ENCODE results near the gene AFF3. TPM values are rescaled to one million over a fixed set of nuclear protein-coding genes. Genes with fewer than 3 reads are reported as not detected.

Gene AFF3
- total and polyA plus RNA-seq, 2 of the 8 experiments (the other 6 are each of a cell fraction or from before 2014, with no cell fraction given) = 0.27 to 3.0 TPM

- H3K27ac ChIP-seq (ENCODE audit: low read depth, low read length) = no peak overlapping the region
- no peaks in the 10 kb centered on the region for H3K79me2 ChIP-seq (ENCODE audit: control insufficient read depth in 1 of 2, insufficient read depth in 2 of 2, low read length in 2 of 2)
- ChIA-PET CTCF (ENCODE audit: partially characterized antibody) (interaction anchor here (0.6 to 1.0 kb wide), 2 partner anchors 28 to 66 kb away, joined by 3 read pairs; no protein-coding TSS in a partner anchor), POLR2A (ENCODE audit: partially characterized antibody) (no interaction called here)
- H2BK15ac ChIP-seq (ENCODE audit: low read length) = no peak overlapping the region
- no peak overlapping the region for H3K14ac ChIP-seq (ENCODE audit: insufficient read length)
- no peaks in the 10 kb centered on the region for H3K27me3 ChIP-seq (replicated peaks in 1 of 4; ENCODE audit: control insufficient read depth in 3 of 4, extremely low read depth in 1 of 4, insufficient read depth in 3 of 4, low read length in 3 of 4)
- no peaks in the 10 kb centered on the region for H3K79me1 ChIP-seq (ENCODE audit: low read depth, low read length)
- no peak overlapping the region for H2BK20ac ChIP-seq (ENCODE audit: low read length)
- no peak overlapping the region for H2AK5ac ChIP-seq (ENCODE audit: low read depth, low read length)
- no peak overlapping the region for H3K56ac ChIP-seq (replicated peaks; ENCODE audit: insufficient read length, low read depth, low read length)
- no peaks in the 10 kb centered on the region for H4K20me1 ChIP-seq (replicated peaks in 1 of 2; ENCODE audit: control insufficient read depth in 1 of 2, insufficient read depth in 2 of 2, low read length in 2 of 2)
- no peaks in the 10 kb centered on the region for H3K9me3 ChIP-seq (ENCODE audit: insufficient read depth in 2 of 2, low read depth in 1 of 2, low read length in 1 of 2)
- DNase-seq (ENCODE audit: low read depth in 1 of 2, low spot score in 2 of 2) = no peak
- H2AFZ ChIP-seq (ENCODE audit: low read length) = no peak overlapping the region
- no peak overlapping the region for H2BK12ac ChIP-seq (ENCODE audit: low read depth, low read length)
- no peaks in the 10 kb centered on the region for H3K36me3 ChIP-seq (ENCODE audit: control insufficient read depth in 2 of 4, insufficient read depth in 4 of 4, low read length in 3 of 4)
- no peak overlapping the region for H3K4me3 ChIP-seq (ENCODE audit: extremely low read depth in 1 of 4, insufficient read depth in 2 of 4, low read depth in 3 of 4, low read length in 4 of 4)
- no peak overlapping the region for H3K4me2 ChIP-seq (ENCODE audit: insufficient read depth in 1 of 2, low read depth in 2 of 2, low read length in 2 of 2)
- no peak for FAIRE-seq
- no peak overlapping the region for H3K23ac ChIP-seq (ENCODE audit: insufficient read length)
- no peak overlapping the region for H2BK5ac ChIP-seq (ENCODE audit: low read depth, low read length)
- TF ChIP-seq SAP30 (IDR thresholded peaks at IDR 0.05; ENCODE audit: insufficient read depth, insufficient replicate concordance, low read length) = no peak
- no peak for TF ChIP-seq TCF12 (IDR thresholded peaks at IDR 0.05; ENCODE audit: low read depth, low read length)
- TF ChIP-seq JUN (IDR thresholded peaks at IDR 0.05; ENCODE audit: low read depth, low read length) = no peak
- no peak for TF ChIP-seq CBX8 (IDR thresholded peaks at IDR 0.05; ENCODE audit: borderline replicate concordance, low read depth, low read length)
- TF ChIP-seq BACH1 (IDR thresholded peaks at IDR 0.05; ENCODE audit: low read length) = no peak
- no peak for TF ChIP-seq TAF7 (optimal IDR thresholded peaks at IDR 0.05; ENCODE audit: borderline replicate concordance, low read depth, low read length)
- TF ChIP-seq SIN3A (conservative IDR thresholded peaks at IDR 0.05 in 1 of 2, IDR thresholded peaks at IDR 0.05 in 1 of 2; ENCODE audit: low read depth in 1 of 2, low read length in 2 of 2) = no peak
- TF ChIP-seq CREB1 (IDR thresholded peaks at IDR 0.05) = no peak
- no peak for TF ChIP-seq ZNF274 (IDR thresholded peaks at IDR 0.05; ENCODE audit: borderline replicate concordance, extremely low read depth, low read length)
- TF ChIP-seq CTBP2 (IDR thresholded peaks at IDR 0.05; ENCODE audit: borderline replicate concordance, insufficient read depth, insufficient read length, low read length) = no peak
- TF ChIP-seq RBBP5 (IDR thresholded peaks at IDR 0.05; ENCODE audit: borderline replicate concordance, low read depth, low read length) = no peak
- no peak for TF ChIP-seq TEAD4 (IDR thresholded peaks at IDR 0.05; ENCODE audit: low read depth, low read length)
- no peaks in the 10 kb centered on the region for H3K23me2 ChIP-seq (ENCODE audit: low read depth, low read length)
- no peak overlapping the region for H3K4ac ChIP-seq (replicated peaks; ENCODE audit: insufficient read length, low read depth, low read length)
- no peak overlapping the region for H2BK120ac ChIP-seq (replicated peaks; ENCODE audit: low read depth, low read length)
- H3K4me1 ChIP-seq (replicated peaks in 1 of 4; ENCODE audit: control insufficient read depth in 3 of 4, insufficient read depth in 4 of 4, low read length in 3 of 4) = no peaks in the 10 kb centered on the region
- H4K5ac ChIP-seq (ENCODE audit: insufficient read length, low read depth, low read length) = no peak overlapping the region
- no peak overlapping the region for H3K18ac ChIP-seq (ENCODE audit: extremely low read depth, low read length)
- WGBS, 2 experiments (ENCODE audit: extremely low coverage in 1 of 2, insufficient coverage in 1 of 2, insufficient read length in 1 of 2, insufficient replicate concordance in 2 of 2, low coverage in 1 of 2, low lambda C conversion rate in 2 of 2, missing lambda C conversion rate in 1 of 2) = 50% methylated on average over 2 of the region's 2 CpGs; no CpG with 5 or more reads in 1 of the 2 experiments
- H3K9ac ChIP-seq (replicated peaks in 1 of 4; ENCODE audit: extremely low read depth in 1 of 4, low read depth in 3 of 4, low read length in 3 of 4) = no peak overlapping the region
- H4K8ac ChIP-seq (ENCODE audit: extremely low read depth, insufficient read depth, low read length) = no peak overlapping the region
- H4K91ac ChIP-seq (replicated peaks; ENCODE audit: insufficient read length, low read length) = no peak overlapping the region
Observed at GRCh38 chr2:99770876-99771275, 371.5 kb downstream of the AFF3 start.
